HG03439 (cell line): ENCODE measurements around the gene ISG20.

ENCODE experiments used
- ATAC-seq: cut with Tn5 transposase; IDR thresholded peaks from one replicate; pipeline ENCODE4 v1.9.1; 2021; ENCODE audit warnings: mild to moderate bottlenecking, moderate library complexity; ENCODE audit not compliant: unreplicated experiment

The ISG20 gene

GRCh38 chr15:88638626-88639372 lies at the start of gene ISG20:
TSS of gene ISG20 (plus strand) at chr15:88639016. CDS start at chr15:88639367, 351 bp downstream.
- ATAC-seq = peak; percentile 71

DNA sequence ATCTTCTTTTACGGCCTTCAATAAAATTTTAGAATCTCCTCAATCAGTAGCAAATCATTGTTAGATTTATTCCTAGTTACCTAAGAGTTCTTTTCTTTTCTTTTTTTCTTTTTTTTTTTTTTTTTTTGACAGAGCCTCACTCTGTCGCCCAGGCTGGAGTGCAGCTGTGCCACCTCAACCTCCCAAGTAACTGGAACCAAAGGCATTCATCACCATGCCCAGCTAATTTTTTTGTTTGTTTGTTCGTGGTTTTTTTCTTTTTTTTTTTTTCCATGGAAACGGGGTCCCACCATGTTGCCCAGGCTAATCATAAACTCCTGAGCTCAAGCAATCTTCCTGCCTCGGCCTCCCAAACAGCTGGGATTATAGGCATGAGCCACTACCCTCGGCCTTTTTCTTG lies 48.1 kb upstream of the ISG20 start:
- ATAC-seq = no peak

- ATAC-seq = no peak
Measured at GRCh38 chr15:88591384-88591783, 47.4 kb upstream of the ISG20 start.

- no peak for ATAC-seq
Measured at GRCh38 chr15:88603885-88604284, 34.9 kb upstream of the ISG20 start.

- ATAC-seq = no peak
Measured at GRCh38 chr15:88604381-88605188, 34.2 kb upstream of the ISG20 start.

DNA sequence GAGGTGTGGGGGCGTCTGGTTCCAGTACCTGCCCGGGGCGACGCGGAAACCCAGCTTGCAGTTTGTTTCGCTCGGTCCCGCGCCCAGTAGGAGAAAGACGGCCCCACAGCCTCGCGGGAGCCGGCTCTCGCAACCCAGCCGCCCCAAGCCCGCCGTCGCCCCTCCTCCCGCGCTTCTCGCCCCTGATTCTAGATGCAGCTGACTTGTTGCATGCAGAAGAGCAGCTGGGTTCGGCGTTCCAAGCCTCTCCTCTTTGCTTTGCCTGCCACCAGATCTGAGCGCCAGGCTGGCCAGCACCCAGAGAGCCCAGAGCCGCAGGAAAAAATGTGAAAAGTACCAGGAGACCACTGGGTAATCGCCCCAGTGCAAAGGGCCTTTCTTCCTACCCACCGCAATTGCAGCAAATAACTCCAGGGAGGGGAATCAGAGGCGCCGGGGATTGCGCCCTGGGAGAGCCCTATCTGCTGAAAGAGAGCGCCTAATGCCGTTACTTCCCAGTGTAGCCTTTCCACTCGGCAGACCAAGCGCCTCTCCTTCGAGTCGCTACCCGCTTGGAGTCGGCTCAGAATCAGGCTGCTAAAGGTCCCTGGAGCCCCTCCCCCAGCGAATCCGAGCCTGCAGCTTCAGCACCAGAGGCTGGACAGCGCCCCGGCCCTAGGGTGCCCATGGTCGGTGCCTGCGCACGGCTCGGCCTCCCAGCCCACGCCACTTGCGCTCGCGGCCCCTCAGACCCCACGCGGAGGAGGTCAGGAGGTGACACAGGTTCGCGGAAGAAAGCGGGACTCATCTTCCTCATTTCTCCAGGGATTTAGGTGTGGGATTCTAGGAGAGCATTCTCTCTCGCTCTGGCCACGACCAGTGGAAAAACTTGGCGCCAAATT lies 33.4 kb upstream of the ISG20 start:
- ATAC-seq = no peak

DNA sequence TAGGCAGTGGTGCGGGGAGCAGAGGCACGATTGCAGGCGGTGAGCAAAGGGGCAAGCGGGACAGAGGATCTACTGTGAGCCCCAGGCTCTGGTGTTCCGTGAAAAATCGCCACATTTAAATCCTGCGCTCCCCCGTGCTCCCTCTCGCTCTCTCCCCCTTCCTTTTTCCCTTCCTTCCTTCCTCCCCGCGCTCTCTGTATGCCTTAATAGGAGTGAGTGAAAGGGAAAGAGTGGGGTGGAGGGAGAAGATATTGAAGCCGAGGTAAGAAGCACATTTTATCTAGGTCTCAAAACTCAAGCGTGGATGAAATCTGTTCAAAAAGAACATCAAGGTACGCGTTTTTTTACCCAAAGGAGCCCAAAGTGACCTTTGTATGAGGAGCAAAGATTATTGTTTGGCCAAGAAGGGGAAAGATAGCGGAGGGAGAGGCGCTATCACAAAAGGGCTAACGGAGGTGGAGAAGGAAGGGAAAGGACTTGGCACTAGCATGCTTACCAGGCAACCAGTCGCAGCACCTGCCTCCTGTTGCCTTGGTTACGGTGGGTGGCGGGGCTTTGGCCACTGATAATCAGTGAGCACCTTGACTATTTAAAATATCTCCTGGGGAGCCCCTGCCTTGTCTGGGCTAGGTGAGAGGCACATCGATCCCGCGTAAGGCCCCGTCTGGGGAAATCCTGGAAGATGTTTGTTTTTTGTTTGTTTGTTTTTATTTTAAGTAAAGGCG lies 32.6 kb upstream of the ISG20 start:
- no peak for ATAC-seq

- no peak for ATAC-seq
Measured at GRCh38 chr15:88607951-88608350, 30.9 kb upstream of the ISG20 start.

- no peak for ATAC-seq
Measured at GRCh38 chr15:88608607-88609181, 30.1 kb upstream of the ISG20 start.

GRCh38 chr15:88609344-88610090 lies 29.3 kb upstream of the ISG20 start:
- ATAC-seq = no peak

DNA sequence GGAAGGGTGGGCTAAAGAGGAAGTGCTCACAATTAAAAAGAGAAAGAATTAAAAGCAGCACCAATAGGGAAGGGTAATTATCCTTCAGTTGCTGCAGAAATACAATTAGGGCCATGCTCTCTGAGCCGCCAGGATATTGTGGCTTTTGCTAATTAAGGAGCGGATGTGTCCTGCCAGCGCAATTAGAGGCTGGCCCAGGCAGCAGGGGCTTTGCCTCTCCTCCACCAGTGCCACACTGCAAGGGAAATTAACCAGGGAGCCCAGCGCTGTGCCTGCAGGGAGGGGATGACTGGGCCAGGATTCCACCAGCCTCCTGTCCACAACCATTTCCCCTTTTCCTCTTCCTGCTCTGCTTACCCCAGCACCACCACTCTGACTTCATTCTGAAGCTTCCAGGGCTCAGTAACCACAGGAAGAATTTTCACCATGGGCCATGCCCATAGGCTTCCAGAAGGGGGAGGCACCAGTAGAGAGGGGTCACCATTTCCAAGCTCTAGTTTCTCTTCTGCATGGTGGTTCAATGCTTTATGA lies 28.1 kb upstream of the ISG20 start:
- no peak for ATAC-seq

- ATAC-seq = no peak
Measured at GRCh38 chr15:88612186-88612796, 26.5 kb upstream of the ISG20 start.

GRCh38 chr15:88613074-88613944 lies 25.5 kb upstream of the ISG20 start:
- ATAC-seq = no peak

DNA sequence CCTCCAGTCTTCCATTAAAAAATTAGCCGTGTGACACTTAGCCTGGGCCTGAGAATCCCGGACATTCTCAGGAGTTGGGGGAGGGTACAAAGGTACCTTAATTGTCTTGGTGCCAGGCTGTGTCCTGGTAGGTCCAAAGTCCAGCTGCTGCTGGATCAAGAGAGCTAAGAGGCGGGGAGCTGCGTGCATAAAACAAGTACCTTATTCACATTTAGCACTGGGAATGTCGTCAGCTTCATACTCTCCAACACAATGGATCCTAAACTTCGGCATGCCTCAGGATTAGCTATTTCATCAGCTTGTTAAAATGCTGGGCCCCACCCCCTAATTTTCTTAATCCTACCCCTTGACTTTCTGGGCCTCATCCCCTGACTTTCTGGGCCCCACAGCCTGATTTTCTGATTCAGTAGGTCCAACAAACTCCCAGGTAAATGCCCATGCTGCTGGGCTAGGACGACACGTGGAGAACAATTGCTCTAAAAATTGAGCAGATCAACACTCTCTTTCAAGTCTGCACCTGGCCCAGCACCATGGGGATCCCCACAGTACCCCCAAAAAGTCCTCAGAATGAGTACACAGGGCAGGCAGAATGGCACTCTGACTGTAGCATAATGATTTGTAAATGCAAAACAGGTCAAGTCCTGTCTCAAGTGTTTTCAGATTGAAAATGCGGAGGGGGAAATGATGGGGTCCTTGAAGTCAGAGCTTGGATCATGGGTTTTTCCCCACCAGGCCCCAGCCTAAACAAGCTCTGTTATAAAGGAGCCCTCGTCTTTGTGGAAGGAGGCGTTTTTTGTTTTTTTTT lies 23.3 kb upstream of the ISG20 start:
- no peak for ATAC-seq

- no peak for ATAC-seq
Measured at GRCh38 chr15:88616240-88616639, 22.6 kb upstream of the ISG20 start.

GRCh38 chr15:88617031-88617722 lies 21.6 kb upstream of the ISG20 start:
- no peak for ATAC-seq
